Breast epithelium (tissue), 4 donors: ENCODE data around the gene VIL1. TPM values are rescaled to one million over a fixed set of nuclear protein-coding genes. Genes with fewer than 3 reads are reported as not detected.
A peak's percentile ranks its signal among the peaks of the same experiment; 100 is the strongest.

ENCODE experiments used
- DNase-seq, 2 donors: peaks; one replicate each; pipeline ENCODE4 v3.0.0-alpha.2; 2019; ENCODE audit warnings: low spot score in 2 of 2
- H3K27ac ChIP-seq, 2 donors: fragments of 200-600 bp; sonication (generic) in 1 of 2; one replicate each; pipeline ENCODE4 v1.5.1; 2016 to 2019; ENCODE audit warnings: mild to moderate bottlenecking in 1 of 2
- H3K27me3 ChIP-seq, 2 donors: fragments of 200-600 bp; sonication (generic) in 1 of 2; one replicate each; pipeline versions ENCODE4 v1.5.1 to v1.6.0; 2017 to 2019; ENCODE audit warnings: control low read depth in 1 of 2, mild to moderate bottlenecking in 1 of 2
- H3K36me3 ChIP-seq: fragments of 200-600 bp; one replicate; pipeline ENCODE4 v1.5.1; 2019
- H3K4me1 ChIP-seq, 2 donors: fragments of 200-600 bp; sonication (generic); one replicate each; pipeline ENCODE4 v1.5.1; 2016 to 2019; ENCODE audit warnings: control low read depth in 1 of 2
- H3K4me3 ChIP-seq, 3 donors: fragments of 200-600 bp; sonication (generic); 1 replicate in 2 of 3; 2 replicates in 1 of 3; pipeline ENCODE4 v1.5.1; 2016 to 2019; ENCODE audit warnings: mild to moderate bottlenecking in 3 of 3, moderate library complexity in 2 of 3
- H3K9me3 ChIP-seq, 2 donors: fragments of 200-600 bp; sonication (generic) in 1 of 2; one replicate each; pipeline ENCODE4 v1.5.1; 2016 to 2019; ENCODE audit warnings: control low read depth in 1 of 2
- CTCF ChIP-seq, 3 donors: fragments of 450-650 bp; IDR thresholded peaks; one replicate each; pipeline ENCODE4 v1.5.1; 2016 to 2017; ENCODE audit warnings: antibody characterized with exemption in 3 of 3, mild to moderate bottlenecking in 3 of 3, moderate library complexity in 3 of 3
- POLR2A ChIP-seq: fragments of 450-650 bp; IDR thresholded peaks from one replicate; pipeline ENCODE4 v1.6.1; 2016; ENCODE audit warnings: antibody characterized with exemption, mild to moderate bottlenecking, moderate library complexity
- POLR2AphosphoS5 ChIP-seq, 3 donors: sonication (generic); formaldehyde crosslinking; IDR thresholded peaks; one replicate each; pipeline ENCODE4 v1.6.1; 2017; ENCODE audit warnings: antibody characterized with exemption in 3 of 3
- intact Hi-C: fragments of 100-400 bp; cut with DNase I; formaldehyde crosslinking; loops from one replicate; pipeline ENCODE4 v1.15.1; 2023; ENCODE audit warnings: low total_unique reads
- total RNA-seq, 3 donors: library from RNA; depleted of rRNA; stranded (reverse); fragments of >200 nt; gene quantifications; one replicate each; pipeline ENCODE4 v1.1.0, GENCODE V29; 2016

Gene VIL1
- total RNA-seq = 1 to 10 TPM in 1 of 3 donors, under 1 TPM in 1, not detected in 1; under 0.01 to 2.9 TPM

- Histone ChIP-seq H3K27me3 (no peaks in the 10 kb centered on the region), H3K27ac (no peak within 1 kb of the TSS), H3K9me3 (no peaks in the 10 kb centered on the region), H3K4me1 (no peaks in the 10 kb centered on the region), H3K36me3 (no peaks in the 10 kb centered on the region), H3K4me3 (no peak within 1 kb of the TSS)
- intact Hi-C loops = no loop called here
- DNase-seq = no peak
- TF ChIP-seq CTCF (IDR thresholded peaks at IDR 0.05) (no peak), POLR2A (no peak), POLR2AphosphoS5 (IDR thresholded peaks at IDR 0.05) (no peak)
These were observed at the start of gene VIL1 for GRCh38 chr2:218418717-218419458. VIL1 (plus strand) TSS chr2:218419123; CDS start chr2:218423779, 4,656 bp downstream.

GRCh38 chr2:218369330-218369729 is 49.6 kb upstream of the VIL1 start:
- intact Hi-C loops = no loop called here
- Histone ChIP-seq H3K9me3 (peaks cover 0 to 7% of the 10 kb centered on the region in 2 donors), H3K27me3 (no peaks in the 10 kb centered on the region), H3K4me1 (no peaks in the 10 kb centered on the region), H3K27ac (peak overlapping the region; percentile 93 to 99), H3K36me3 (no peaks in the 10 kb centered on the region), H3K4me3 (no peak overlapping the region)
- TF ChIP-seq POLR2AphosphoS5 (IDR thresholded peaks at IDR 0.05) (no peak), POLR2A (no peak), CTCF (IDR thresholded peaks at IDR 0.05) (no peak)
- no peak for DNase-seq

- H3K4me3 ChIP-seq = no peak overlapping the region
- peak overlapping the region in 1 of 2 donors; percentile 76 for H3K27ac ChIP-seq
- H3K4me1 ChIP-seq = no peaks in the 10 kb centered on the region
- intact Hi-C loops = no loop called here
- no peaks in the 10 kb centered on the region for H3K27me3 ChIP-seq
- H3K9me3 ChIP-seq = peaks cover 0 to 7% of the 10 kb centered on the region in 2 donors
- TF ChIP-seq POLR2AphosphoS5 (IDR thresholded peaks at IDR 0.05) (peak in 1 of 3 donors; percentile 85), POLR2A (no peak)
- DNase-seq = no peak
- H3K36me3 ChIP-seq = no peaks in the 10 kb centered on the region
These were observed 48.4 kb upstream of the VIL1 start for GRCh38 chr2:218370410-218371063.

DNA sequence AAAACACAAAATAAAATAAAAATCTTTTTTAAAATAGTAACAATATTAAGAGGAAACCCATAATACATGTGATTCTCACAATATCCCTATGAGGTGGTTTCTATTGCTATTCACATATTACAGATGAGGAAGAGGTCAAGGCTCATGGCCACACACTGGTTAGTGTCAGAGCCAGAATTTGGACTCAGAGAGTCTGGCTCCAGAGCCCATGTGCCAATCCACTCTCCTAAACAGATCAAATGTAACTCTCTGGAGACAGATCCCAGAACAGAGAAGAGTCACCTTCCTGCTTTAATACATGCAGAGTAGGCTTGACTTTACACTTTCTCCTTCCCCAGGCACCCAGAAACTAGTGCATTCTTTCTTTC is 47.0 kb upstream of the VIL1 start:
- Histone ChIP-seq H3K4me3 (no peak overlapping the region), H3K9me3 (peaks cover 0 to under 1% of the 10 kb centered on the region in 2 donors), H3K27ac (peak overlapping the region in 1 of 2 donors; percentile 6), H3K27me3 (no peaks in the 10 kb centered on the region), H3K36me3 (no peaks in the 10 kb centered on the region), H3K4me1 (no peaks in the 10 kb centered on the region)
- no peak for TF ChIP-seq POLR2A
- TF ChIP-seq POLR2AphosphoS5 (IDR thresholded peaks at IDR 0.05) = no peak
- TF ChIP-seq CTCF (IDR thresholded peaks at IDR 0.05) = no peak
- intact Hi-C loops = no loop called here
- no peak for DNase-seq

DNA sequence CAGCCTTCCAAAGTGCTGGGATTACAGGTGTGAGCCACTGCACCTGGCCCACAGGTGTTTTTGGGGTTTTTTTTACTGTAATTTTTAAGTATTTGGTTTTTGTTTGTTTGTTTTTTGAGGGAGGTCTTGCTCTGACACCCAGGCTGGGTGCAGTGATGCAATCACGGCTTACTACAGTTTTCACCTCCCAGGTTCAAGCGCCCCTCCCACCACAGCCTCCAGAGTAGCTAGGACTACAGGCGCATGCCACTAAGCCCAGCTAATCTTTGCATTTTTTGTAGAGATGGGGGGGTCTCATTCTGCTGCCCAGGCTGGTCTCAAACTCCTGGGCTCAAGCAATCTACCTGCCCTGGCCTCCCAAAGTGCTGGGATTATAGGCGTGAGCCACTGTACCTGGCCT is 44.1 kb upstream of the VIL1 start:
- H3K27ac ChIP-seq = no peak overlapping the region
- H3K36me3 ChIP-seq = no peaks in the 10 kb centered on the region
- DNase-seq = no peak
- no peaks in the 10 kb centered on the region for H3K4me1 ChIP-seq
- intact Hi-C loops = no loop called here
- TF ChIP-seq POLR2AphosphoS5 (IDR thresholded peaks at IDR 0.05) = no peak
- no peak for TF ChIP-seq CTCF (IDR thresholded peaks at IDR 0.05)
- no peak for TF ChIP-seq POLR2A
- no peak overlapping the region for H3K4me3 ChIP-seq
- no peaks in the 10 kb centered on the region for H3K9me3 ChIP-seq
- H3K27me3 ChIP-seq = no peaks in the 10 kb centered on the region
